Raji (cell line): ENCODE results near the gene RPS19BP1.

Source experiments
- POLR2A ChIP-seq: IDR thresholded peaks from 2 replicates; pipeline ENCODE4 v1.6.1; 2011; ENCODE audit warnings: low read depth, low read length, control low read depth; ENCODE audit not compliant: insufficient read depth

Gene RPS19BP1

DNA sequence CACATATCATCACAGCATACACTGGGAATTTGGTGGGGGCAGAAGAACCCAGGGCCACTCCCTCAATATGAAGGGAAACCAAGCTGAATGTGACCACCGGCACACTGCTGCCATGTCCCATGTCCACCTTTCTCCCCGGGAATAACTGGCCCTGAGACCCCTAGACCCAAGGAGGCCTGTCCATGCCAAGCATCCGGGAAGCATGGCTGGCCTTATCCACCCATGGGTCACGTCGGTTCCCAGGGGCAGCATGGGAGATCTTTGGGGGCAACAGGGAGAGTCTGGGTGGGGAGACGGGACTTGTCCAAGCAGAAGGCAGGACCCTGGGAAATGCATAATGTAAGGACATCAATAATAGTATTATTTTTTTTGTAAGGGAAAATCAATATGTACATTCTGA lies 40.9 kb downstream of the RPS19BP1 start:
- TF ChIP-seq POLR2A, result no peak

DNA sequence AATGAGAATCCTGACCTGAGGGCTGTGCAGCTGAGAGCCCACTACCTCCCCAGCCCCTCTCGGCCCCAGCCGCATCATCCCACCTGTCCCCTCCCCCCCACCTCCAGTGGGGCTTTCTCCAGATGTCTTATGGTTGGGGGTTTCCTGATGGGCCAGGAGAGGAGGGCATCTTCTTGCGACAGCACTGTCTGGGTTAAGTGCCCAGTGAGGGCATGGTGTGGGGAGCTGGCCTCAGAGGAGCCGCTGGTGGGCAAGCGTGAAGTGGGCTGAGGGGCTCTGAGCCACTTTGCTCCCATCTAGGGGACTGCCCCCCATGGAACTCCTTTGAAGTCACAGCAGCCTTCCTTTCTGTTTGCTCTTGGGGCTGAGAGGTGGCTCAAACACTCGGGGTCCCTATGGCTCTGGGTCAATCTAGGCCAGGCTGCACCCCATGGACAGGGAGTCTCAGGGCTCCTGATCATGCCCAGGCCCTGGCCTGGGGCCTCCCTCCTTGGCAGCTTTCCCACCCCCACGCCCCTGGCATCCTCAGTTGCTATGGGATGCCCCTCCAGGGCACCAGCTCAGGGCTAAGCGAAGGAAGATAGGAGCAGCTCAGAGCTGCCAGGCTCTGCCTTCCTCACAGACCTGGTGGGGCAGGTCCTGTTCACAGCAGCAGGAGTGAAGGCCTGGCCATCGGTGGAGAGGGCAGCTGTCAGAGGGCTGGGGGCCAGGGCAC lies 41.4 kb downstream of the RPS19BP1 start:
- no peak for TF ChIP-seq POLR2A

DNA sequence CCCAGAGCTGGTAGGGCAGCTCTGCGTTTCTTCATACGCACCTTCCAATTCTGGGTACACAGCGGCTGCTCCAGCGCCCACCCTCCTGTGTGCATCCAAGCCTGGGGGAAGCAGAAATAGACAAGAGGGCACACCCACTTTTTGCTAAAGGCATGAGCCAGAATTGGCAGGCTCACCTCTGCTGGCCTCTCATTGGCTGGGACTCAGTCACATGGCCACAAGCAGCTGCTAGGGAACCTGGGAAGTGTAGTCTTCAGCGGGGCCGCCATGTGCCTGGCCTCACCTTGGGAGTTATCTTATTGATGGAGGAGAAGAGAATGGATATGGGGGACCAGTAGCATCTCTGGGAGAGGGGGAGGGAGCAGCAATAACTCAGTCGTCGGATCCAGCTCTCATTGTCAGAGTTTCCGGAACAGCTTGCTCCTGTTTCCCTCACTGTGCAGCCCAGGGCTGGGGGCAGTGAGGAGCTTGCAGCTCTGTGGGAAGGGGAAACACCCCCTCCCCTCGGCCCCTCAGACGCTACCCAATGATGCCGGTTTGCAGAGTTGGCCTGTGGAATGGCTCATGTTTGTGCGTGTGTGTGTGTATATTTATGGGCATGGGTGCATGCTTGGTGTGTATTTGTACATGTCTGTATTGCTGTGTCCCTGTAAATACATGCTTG lies 42.3 kb downstream of the RPS19BP1 start:
- TF ChIP-seq POLR2A, result peak; percentile 43; the same call in 1 of the 2 replicates

DNA sequence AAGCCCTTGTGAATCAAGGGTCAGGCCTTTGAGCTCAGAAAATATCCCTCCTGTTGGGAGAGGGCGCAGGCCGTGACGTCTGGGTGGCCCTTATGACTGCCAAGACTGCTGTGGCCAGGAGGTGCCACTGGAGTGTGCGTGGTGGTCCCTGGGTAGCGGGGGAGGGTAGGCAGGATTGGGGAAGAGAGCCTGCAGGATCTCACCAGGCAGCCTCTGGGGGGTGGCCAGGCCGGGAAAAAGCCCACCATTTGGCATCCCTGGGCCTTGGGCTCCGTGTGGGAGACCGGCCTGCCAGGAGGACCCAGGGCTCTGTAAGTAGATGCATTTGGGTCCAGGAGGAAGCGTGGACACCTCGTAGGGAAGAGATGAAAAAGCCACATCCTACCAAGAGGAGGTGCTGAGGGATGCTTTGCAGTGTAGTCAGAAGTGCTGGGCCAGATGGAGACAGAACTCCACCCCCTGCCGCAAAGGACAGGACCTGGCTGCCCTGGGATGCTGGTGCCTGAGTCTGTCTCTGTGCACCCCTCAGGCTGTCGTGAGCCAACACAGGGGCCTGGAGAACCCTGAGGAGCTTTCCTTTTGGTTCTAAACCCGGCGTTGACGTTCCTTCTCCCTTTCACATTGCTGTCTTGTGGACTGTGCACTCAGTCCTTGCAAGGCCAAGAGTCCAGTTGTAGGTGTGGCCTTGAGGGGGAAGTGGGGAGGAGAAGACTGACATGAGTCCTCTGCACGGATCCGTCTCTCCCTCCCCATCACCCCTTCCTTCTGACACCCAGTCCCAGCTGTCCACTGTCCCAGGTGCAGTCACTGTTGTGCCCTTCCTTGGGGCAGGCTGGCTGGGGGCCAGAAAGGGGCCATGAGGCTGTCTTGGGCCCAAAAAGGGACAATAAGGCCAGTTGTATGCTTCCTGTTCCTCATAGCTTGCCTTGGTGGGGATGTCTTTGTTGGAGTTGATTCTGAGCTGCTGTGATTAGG lies 43.2 kb downstream of the RPS19BP1 start:
- no peak for TF ChIP-seq POLR2A

DNA sequence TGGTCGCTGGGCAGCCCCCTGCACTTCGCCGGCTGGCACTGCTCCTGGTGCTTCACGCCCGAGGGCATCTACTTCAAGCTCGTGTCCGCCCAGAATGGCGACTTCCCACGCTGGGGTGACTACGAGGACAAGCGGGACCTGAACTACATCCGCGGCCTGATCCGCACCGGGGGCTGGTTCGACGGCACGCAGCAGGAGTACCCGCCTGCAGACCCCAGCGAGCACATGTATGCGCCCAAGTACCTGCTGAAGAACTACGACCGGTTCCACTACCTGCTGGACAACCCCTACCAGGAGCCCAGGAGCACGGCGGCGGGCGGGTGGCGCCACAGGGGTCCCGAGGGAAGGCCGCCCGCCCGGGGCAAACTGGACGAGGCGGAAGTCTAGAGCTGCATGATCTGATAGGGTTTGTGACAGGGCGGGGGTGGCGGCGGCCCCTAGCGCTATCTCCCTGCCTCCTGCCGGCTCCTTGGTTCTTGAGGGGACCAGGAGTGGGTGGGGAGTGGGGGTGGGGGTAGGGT lies 43.9 kb downstream of the RPS19BP1 start:
- TF ChIP-seq POLR2A, result no peak

DNA sequence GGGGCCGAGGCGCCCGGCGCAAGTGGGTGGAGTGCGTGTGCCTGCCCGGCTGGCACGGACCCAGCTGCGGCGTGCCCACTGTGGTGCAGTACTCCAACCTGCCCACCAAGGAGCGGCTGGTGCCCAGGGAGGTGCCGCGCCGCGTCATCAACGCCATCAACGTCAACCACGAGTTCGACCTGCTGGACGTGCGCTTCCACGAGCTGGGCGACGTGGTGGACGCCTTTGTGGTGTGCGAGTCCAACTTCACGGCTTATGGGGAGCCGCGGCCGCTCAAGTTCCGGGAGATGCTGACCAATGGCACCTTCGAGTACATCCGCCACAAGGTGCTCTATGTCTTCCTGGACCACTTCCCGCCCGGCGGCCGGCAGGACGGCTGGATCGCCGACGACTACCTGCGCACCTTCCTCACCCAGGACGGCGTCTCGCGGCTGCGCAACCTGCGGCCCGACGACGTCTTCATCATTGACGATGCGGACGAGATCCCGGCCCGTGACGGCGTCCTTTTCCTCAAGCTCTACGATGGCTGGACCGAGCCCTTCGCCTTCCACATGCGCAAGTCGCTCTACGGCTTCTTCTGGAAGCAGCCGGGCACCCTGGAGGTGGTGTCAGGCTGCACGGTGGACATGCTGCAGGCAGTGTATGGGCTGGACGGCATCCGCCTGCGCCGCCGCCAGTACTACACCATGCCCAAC lies 44.6 kb downstream of the RPS19BP1 start:
- no peak for TF ChIP-seq POLR2A

DNA sequence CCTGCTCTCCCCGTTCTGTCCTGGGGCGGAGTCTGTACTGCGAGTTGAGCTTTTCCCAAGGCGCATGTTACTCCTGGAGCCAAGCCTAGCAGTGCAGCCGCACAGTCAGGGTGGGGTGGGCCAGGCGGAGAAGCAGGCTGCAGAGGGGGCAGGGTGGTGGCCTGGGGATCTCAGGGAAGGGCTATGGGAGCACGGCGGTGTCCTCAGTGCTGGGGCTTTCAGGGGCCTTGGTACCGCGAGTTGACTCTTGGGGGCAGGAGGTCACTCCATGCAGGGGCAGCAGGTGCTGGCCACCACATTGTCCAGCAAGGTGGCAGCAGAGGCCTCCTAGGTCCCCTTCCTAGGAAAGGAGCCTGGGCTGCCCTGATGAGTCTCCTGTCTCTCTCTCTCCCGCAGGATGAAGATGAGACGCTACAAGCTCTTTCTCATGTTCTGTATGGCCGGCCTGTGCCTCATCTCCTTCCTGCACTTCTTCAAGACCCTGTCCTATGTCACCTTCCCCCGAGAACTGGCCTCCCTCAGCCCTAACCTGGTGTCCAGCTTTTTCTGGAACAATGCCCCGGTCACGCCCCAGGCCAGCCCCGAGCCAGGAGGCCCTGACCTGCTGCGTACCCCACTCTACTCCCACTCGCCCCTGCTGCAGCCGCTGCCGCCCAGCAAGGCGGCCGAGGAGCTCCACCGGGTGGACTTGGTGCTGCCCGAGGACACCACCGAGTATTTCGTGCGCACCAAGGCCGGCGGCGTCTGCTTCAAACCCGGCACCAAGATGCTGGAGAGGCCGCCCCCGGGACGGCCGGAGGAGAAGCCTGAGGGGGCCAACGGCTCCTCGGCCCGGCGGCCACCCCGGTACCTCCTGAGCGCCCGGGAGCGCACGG lies 45.4 kb downstream of the RPS19BP1 start:
- TF ChIP-seq POLR2A, result no peak

DNA sequence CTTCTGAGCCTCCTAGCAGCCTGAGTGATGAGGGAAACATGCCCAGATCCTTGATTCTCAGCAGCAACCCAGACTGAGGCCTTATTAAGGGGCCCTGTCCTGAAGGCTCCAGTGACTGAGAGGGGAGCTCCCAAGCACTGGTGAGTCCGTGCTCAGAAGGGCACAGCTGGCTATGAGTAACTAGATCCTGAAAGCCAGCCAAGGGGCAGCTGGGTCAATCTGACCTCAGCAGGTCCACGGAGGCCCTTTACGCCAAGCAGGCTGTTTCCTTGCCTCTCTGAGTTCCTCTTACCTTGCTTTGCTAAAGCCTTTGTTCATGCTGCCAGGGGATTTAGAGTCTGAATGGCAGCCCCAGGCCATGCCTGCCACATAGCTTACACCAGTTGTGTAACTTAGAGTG lies 49.8 kb downstream of the RPS19BP1 start:
- no peak for TF ChIP-seq POLR2A

DNA sequence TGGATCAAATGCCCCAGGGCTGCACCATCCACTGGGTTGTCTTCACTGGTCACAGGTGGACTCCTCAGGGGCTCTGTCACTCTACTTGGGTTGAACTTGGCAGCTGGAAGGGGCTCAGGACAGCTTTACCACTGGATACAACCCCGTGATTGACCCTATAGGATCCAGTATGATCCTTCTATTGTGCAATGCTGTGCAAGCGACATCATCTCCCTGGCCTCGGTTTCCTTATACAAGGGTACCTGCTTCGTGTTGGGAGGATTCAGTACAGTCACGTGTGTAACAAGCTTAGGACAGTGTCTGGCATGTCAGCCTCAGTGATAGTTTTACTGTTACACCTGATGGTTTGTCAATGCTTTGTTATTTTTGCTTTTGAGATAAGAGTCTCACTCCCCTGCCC lies 51.0 kb downstream of the RPS19BP1 start:
- no peak for TF ChIP-seq POLR2A

DNA sequence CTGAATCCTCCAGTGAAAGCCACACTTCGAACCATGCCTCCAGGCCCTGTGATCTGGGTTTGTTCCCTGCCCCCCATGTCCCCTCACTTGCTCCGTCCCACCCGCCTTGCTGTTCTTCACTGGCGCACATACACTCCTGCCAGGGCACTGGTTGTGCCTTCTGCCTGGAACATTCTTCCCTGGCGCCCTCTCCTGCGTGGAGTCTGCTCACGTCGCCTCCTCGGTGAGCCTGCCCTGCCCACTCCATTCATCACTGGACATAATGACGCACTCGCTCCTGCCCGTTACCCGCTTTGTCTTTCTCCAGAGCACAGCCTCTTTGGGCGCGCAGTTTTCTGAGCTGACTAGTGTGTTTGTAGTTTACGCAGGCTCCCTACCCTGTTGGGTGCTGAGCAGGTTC lies 51.5 kb downstream of the RPS19BP1 start:
- no peak for TF ChIP-seq POLR2A

DNA sequence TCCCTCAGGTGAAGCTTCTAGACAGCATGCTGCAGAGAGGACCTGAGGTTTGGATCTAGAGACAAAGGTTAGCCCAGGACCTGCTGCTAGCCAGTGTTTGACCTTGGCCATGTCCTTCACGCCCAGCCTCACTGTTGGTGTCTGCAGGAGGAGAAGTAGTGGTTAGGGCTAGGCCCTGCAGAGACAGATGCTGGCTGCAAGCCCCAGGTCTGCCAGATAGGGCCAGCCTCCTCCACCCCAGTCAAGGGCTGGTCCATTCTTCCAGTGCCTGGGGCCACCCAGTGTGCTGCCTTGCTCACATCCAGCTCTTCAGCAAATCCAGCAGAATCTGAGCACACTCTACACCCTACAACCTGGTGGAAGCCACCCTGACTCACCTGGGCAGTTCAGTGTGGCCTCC lies 52.0 kb downstream of the RPS19BP1 start:
- TF ChIP-seq POLR2A, result no peak

DNA sequence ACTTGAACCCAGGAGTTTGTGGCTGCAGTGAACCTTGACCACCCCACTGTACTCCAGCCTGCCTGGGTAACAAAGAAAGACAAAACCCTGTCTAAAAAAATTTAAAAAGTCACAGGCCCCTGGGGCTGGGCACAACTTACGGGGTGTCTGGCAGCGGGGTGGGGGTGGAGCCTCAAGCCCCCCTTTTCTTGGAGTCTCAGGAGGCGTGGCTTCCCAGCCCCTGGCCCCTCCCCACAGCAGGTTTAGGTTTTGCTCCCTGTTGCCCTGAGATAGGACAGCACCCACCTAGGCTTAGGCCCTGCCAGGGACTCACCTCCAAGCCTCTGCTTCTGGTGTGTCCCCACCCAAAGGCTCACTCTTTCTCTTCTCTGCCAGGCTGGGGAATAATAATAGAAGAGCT lies 53.3 kb downstream of the RPS19BP1 start:
- no peak for TF ChIP-seq POLR2A
